ENCODE measurements around the gene PITX3.
"Not testable (repeated sequence)": the region's sequence is repeated elsewhere in the genome, so short reads cannot be mapped to it uniquely, and the experiment has no call there.

Gene PITX3

DNA sequence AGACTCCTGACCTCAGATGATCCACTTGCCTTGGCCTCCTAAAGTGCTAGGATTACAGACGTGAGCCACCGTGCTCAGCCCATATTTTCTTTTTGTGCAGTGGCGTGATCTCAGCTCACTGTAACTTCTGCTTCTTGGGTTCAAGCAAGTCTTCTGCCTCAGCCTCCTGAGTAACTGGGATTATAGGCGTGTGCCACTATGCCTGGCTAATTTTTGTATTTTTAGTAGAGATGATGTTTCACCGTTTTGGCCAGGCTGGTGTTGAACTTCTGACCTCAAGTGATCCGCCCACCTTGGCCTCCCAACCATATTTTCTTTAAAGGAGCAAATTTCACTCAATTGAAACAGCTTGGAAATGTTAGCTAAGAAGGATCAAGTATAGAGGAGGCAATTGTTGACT is 20.5 kb upstream of the PITX3 start:
- Histone ChIP-seq H3K27ac (replicated peaks) (no peak overlapping the region), H3K27me3 (ENCODE audit: insufficient read depth, poor library complexity, severe bottlenecking) (no peaks in the 10 kb centered on the region), H3K4me3 (replicated peaks; ENCODE audit: insufficient read depth, low read length) (no peak overlapping the region)
- DNase-seq (ENCODE audit: low read depth in 1 of 2, low spot score in 1 of 2) = no peak
- no peak for TF ChIP-seq POLR2AphosphoS5 (IDR thresholded peaks at IDR 0.05; ENCODE audit: low read depth)

DNA sequence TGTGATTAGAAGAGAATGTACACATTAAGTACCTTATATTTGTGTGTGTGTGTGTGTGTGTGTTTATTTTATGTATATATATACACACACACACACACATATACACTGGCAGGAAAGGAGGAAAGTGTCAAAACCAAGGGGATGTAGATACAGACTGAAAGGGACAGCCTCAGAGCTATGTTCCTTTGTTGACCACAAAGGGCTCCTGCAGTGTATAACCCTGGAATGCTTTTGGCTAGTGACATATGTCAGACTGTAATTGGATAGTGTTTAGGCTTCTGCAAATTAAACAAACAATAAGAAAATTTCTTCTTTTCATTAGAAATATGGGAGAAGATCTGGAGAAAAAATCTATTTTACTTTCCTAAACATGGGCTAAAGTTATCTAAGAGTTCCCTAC is 19.9 kb upstream of the PITX3 start:
- TF ChIP-seq GABPA (IDR thresholded peaks at IDR 0.05; ENCODE audit: low read depth) = no peak
- TF ChIP-seq, protein P1, sequence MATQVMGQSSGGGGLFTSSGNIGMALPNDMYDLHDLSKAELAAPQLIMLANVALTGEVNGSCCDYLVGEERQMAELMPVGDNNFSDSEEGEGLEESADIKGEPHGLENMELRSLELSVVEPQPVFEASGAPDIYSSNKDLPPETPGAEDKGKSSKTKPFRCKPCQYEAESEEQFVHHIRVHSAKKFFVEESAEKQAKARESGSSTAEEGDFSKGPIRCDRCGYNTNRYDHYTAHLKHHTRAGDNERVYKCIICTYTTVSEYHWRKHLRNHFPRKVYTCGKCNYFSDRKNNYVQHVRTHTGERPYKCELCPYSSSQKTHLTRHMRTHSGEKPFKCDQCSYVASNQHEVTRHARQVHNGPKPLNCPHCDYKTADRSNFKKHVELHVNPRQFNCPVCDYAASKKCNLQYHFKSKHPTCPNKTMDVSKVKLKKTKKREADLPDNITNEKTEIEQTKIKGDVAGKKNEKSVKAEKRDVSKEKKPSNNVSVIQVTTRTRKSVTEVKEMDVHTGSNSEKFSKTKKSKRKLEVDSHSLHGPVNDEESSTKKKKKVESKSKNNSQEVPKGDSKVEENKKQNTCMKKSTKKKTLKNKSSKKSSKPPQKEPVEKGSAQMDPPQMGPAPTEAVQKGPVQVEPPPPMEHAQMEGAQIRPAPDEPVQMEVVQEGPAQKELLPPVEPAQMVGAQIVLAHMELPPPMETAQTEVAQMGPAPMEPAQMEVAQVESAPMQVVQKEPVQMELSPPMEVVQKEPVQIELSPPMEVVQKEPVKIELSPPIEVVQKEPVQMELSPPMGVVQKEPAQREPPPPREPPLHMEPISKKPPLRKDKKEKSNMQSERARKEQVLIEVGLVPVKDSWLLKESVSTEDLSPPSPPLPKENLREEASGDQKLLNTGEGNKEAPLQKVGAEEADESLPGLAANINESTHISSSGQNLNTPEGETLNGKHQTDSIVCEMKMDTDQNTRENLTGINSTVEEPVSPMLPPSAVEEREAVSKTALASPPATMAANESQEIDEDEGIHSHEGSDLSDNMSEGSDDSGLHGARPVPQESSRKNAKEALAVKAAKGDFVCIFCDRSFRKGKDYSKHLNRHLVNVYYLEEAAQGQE (IDR thresholded peaks at IDR 0.05; ENCODE audit: insufficient replicate concordance, low read depth) = no peak
- TF ChIP-seq SPI1 (IDR thresholded peaks at IDR 0.05; ENCODE audit: borderline replicate concordance, low read depth) = no peak
- TF ChIP-seq POLR2AphosphoS5 (IDR thresholded peaks at IDR 0.05; ENCODE audit: low read depth) = no peak
- TF ChIP-seq, protein P2, sequence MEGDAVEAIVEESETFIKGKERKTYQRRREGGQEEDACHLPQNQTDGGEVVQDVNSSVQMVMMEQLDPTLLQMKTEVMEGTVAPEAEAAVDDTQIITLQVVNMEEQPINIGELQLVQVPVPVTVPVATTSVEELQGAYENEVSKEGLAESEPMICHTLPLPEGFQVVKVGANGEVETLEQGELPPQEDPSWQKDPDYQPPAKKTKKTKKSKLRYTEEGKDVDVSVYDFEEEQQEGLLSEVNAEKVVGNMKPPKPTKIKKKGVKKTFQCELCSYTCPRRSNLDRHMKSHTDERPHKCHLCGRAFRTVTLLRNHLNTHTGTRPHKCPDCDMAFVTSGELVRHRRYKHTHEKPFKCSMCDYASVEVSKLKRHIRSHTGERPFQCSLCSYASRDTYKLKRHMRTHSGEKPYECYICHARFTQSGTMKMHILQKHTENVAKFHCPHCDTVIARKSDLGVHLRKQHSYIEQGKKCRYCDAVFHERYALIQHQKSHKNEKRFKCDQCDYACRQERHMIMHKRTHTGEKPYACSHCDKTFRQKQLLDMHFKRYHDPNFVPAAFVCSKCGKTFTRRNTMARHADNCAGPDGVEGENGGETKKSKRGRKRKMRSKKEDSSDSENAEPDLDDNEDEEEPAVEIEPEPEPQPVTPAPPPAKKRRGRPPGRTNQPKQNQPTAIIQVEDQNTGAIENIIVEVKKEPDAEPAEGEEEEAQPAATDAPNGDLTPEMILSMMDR (IDR thresholded peaks at IDR 0.05; ENCODE audit: insufficient read depth, low read length) = no peak
- Histone ChIP-seq H3K27ac (replicated peaks) (no peak overlapping the region), H3K27me3 (ENCODE audit: insufficient read depth, poor library complexity, severe bottlenecking) (no peaks in the 10 kb centered on the region), H3K4me3 (replicated peaks; ENCODE audit: insufficient read depth, low read length) (no peak overlapping the region)
- no peak for DNase-seq (ENCODE audit: low read depth in 1 of 2, low spot score in 1 of 2)

DNA sequence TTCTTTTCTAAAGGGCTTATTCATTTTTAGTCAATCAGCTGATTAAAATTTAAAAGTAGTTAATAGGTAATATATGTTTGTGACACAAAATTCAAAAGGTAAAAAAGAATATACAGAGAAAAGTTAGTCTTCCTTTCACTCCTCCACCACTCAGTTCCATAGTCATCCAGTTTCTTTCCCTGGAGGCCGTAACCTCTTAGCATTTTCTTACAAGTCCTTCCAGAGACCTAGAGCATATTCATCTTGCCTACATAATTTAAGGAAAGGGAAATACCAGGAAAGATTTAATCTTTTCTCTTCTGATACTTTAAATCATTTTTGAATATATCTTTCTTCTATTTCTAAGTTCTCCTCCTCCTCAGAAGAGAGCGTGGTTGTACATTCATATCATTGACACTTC is 14.1 kb upstream of the PITX3 start:
- DNase-seq (ENCODE audit: low read depth in 1 of 2, low spot score in 1 of 2) = no peak
- Histone ChIP-seq H3K27me3 (ENCODE audit: insufficient read depth, poor library complexity, severe bottlenecking) (no peaks in the 10 kb centered on the region), H3K4me3 (replicated peaks; ENCODE audit: insufficient read depth, low read length) (no peak overlapping the region), H3K27ac (replicated peaks) (no peak overlapping the region)
- no peak for TF ChIP-seq GABPA (IDR thresholded peaks at IDR 0.05; ENCODE audit: low read depth)
- TF ChIP-seq SPI1 (IDR thresholded peaks at IDR 0.05; ENCODE audit: borderline replicate concordance, low read depth) = no peak
- TF ChIP-seq, protein P1 (IDR thresholded peaks at IDR 0.05; ENCODE audit: insufficient replicate concordance, low read depth) = no peak
- TF ChIP-seq, protein P2 (IDR thresholded peaks at IDR 0.05; ENCODE audit: insufficient read depth, low read length) = no peak
- TF ChIP-seq POLR2AphosphoS5 (IDR thresholded peaks at IDR 0.05; ENCODE audit: low read depth) = no peak

DNA sequence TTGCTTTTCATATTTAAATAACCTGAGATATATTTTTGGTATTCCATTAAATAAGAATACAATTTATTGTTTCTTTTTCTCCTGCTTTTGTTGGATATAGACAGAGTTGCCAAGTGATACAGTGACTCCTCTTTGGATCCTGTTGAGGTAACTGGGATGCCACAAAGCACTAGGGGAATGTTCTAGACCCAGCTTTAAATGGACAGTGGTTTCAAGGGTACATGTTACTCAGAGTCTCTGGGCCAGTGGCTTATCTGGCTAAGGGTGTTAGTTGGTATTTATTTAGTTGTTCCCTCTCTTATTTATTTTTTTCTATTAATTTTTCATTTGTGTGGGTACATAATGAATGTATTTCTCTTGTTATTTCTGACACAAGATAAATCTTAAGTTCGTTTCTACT is 13.1 kb upstream of the PITX3 start:
- TF ChIP-seq, protein P2 (IDR thresholded peaks at IDR 0.05; ENCODE audit: insufficient read depth, low read length) = no peak
- no peak for TF ChIP-seq POLR2AphosphoS5 (IDR thresholded peaks at IDR 0.05; ENCODE audit: low read depth)
- TF ChIP-seq GABPA (IDR thresholded peaks at IDR 0.05; ENCODE audit: low read depth) = no peak
- no peak for TF ChIP-seq SPI1 (IDR thresholded peaks at IDR 0.05; ENCODE audit: borderline replicate concordance, low read depth)
- TF ChIP-seq, protein P1 (IDR thresholded peaks at IDR 0.05; ENCODE audit: insufficient replicate concordance, low read depth) = no peak

DNA sequence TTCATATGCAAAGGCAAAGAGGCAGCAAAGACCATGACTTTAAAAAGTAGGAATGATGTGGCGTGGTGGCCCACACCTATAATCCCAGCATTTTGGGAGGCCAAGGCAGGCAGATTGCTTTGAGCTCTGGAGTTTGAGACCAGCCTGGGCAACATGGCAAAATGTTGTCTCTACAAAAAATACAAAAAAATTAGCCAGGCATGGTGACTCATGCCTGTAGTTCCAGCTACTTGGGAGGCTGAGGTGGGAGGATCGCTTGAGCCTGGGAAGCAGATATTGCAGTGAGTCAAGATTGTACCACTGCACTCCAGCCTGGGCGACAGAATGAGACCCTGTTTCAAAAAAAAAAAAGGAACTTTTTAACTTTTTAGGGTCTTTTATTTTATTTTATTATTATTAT is 11.2 kb upstream of the PITX3 start:
- H3K27ac ChIP-seq (replicated peaks); H3K27me3 ChIP-seq (ENCODE audit: insufficient read depth, poor library complexity, severe bottlenecking); H3K4me3 ChIP-seq (replicated peaks; ENCODE audit: insufficient read depth, low read length); DNase-seq (ENCODE audit: low read depth in 1 of 2, low spot score in 1 of 2): not testable (repeated sequence)

More for the DNA sequence above, 13.1 kb upstream of the PITX3 start:
- H3K27ac ChIP-seq (replicated peaks) = no peak overlapping the region
- no peak overlapping the region for H3K4me3 ChIP-seq (replicated peaks; ENCODE audit: insufficient read depth, low read length)
- H3K27me3 ChIP-seq (ENCODE audit: insufficient read depth, poor library complexity, severe bottlenecking) = no peaks in the 10 kb centered on the region
- DNase-seq (ENCODE audit: low read depth in 1 of 2, low spot score in 1 of 2) = no peak
